Trophoblast cell (in vitro differentiated cells and primary cell): ENCODE data around the gene MGA.
A peak's percentile ranks its signal among the peaks of the same experiment; 100 is the strongest.

Source experiments
- DNase-seq, 2 donors: peaks; one replicate each; pipeline ENCODE4 v3.0.0-alpha.2; 2016
- H2AFZ ChIP-seq: 2 replicates; pipeline ENCODE4 v1.6.1; 2013; ENCODE audit warnings: low read length, moderate library complexity, mild to moderate bottlenecking; ENCODE audit not compliant: insufficient read depth, poor library complexity
- H2AK5ac ChIP-seq: 2 replicates; pipeline ENCODE4 v1.6.1; 2013; ENCODE audit warnings: mild to moderate bottlenecking, low read length
- H2BK120ac ChIP-seq: 2 replicates; pipeline ENCODE4 v1.6.1; 2013; ENCODE audit warnings: low read length, mild to moderate bottlenecking, moderate library complexity; ENCODE audit not compliant: insufficient read depth, poor library complexity
- H2BK12ac ChIP-seq: 2 replicates; pipeline ENCODE4 v1.6.1; 2013; ENCODE audit warnings: mild to moderate bottlenecking, low read length, moderate library complexity
- H2BK5ac ChIP-seq: 2 replicates; pipeline ENCODE4 v1.6.1; 2013; ENCODE audit warnings: low read length, low read depth, moderate library complexity, mild to moderate bottlenecking; ENCODE audit not compliant: poor library complexity
- H3K14ac ChIP-seq: 2 replicates; pipeline ENCODE4 v1.6.1; 2013; ENCODE audit warnings: mild to moderate bottlenecking, low read length
- H3K18ac ChIP-seq: 2 replicates; pipeline ENCODE4 v1.6.1; 2013; ENCODE audit warnings: mild to moderate bottlenecking, low read length
- H3K23ac ChIP-seq: 2 replicates; pipeline ENCODE4 v1.6.1; 2013; ENCODE audit warnings: low read length
- H3K27ac ChIP-seq: 2 replicates; pipeline ENCODE4 v1.5.1; 2013; ENCODE audit warnings: low read depth, mild to moderate bottlenecking, inconsistent platforms, low read length, moderate library complexity
- H3K27me3 ChIP-seq: 2 replicates; pipeline ENCODE4 v1.6.1; 2013; ENCODE audit warnings: inconsistent platforms, mild to moderate bottlenecking, low read length, moderate library complexity; ENCODE audit not compliant: insufficient read depth
- H3K36me3 ChIP-seq, 2 experiments: 1 replicate in 1 of 2; 2 replicates in 1 of 2; pipeline ENCODE4 v1.6.1; 2013; ENCODE audit warnings: low read length in 2 of 2, mild to moderate bottlenecking in 2 of 2, moderate library complexity in 1 of 2; ENCODE audit not compliant: insufficient read depth in 2 of 2, control insufficient read depth in 1 of 2
- H3K4ac ChIP-seq: 2 replicates; pipeline ENCODE4 v1.6.1; 2013; ENCODE audit warnings: low read depth, mild to moderate bottlenecking, low read length, moderate library complexity
- H3K4me1 ChIP-seq, 2 experiments: 1 replicate in 1 of 2; 2 replicates in 1 of 2; pipeline ENCODE4 v1.6.1; 2013; ENCODE audit warnings: low read length in 2 of 2, mild to moderate bottlenecking in 2 of 2, moderate library complexity in 1 of 2; ENCODE audit not compliant: insufficient read depth in 2 of 2, control insufficient read depth in 1 of 2
- H3K4me2 ChIP-seq: 2 replicates; pipeline ENCODE4 v1.6.1; 2013; ENCODE audit warnings: inconsistent platforms, mild to moderate bottlenecking, low read length, moderate library complexity
- H3K4me3 ChIP-seq: 2 replicates; pipeline ENCODE4 v1.5.1; 2013; ENCODE audit warnings: mild to moderate bottlenecking, low read depth, low read length, inconsistent platforms
- H3K79me1 ChIP-seq: one replicate; pipeline ENCODE4 v1.6.1; 2013; ENCODE audit warnings: low read length
- H3K79me2 ChIP-seq: 2 replicates; pipeline ENCODE4 v1.6.1; 2013; ENCODE audit warnings: low read length, mild to moderate bottlenecking; ENCODE audit not compliant: control insufficient read depth, insufficient read depth, poor library complexity
- H3K9ac ChIP-seq: 2 replicates; pipeline ENCODE4 v1.6.1; 2013; ENCODE audit warnings: mild to moderate bottlenecking, low read length
- H3K9me3 ChIP-seq: 2 replicates; pipeline ENCODE4 v1.6.1; 2013; ENCODE audit warnings: low read depth, mild to moderate bottlenecking, control low read depth, inconsistent platforms, low read length; ENCODE audit not compliant: insufficient read depth
- H4K12ac ChIP-seq: 2 replicates; pipeline ENCODE4 v1.6.1; 2013; ENCODE audit warnings: low read depth, mild to moderate bottlenecking, low read length, moderate library complexity
- H4K8ac ChIP-seq: 2 replicates; pipeline ENCODE4 v1.6.1; 2013; ENCODE audit warnings: low read depth, mild to moderate bottlenecking, low read length, moderate library complexity
- H4K91ac ChIP-seq: one replicate; pipeline ENCODE4 v1.6.1; 2013; ENCODE audit warnings: low read depth, mild to moderate bottlenecking, low read length, moderate library complexity
- WGBS: extraction: QIAGEN DNeasy Blood & Tissue Kit; methylation state at CpG from one replicate; pipeline ENCODE4 v1.1.7; 2013; ENCODE audit warnings: missing lambda C conversion rate; ENCODE audit not compliant: insufficient read length, insufficient coverage; ENCODE audit errors: extremely low coverage; 5-methylcytosine and 5-hydroxymethylcytosine counted together

MGA gene

GRCh38 chr15:41810651-41811431 is 150.6 kb downstream of the MGA start:
- Histone ChIP-seq H2BK5ac (no peak overlapping the region), H3K9ac (no peak overlapping the region), H2AFZ (no peak overlapping the region), H2BK120ac (no peak overlapping the region), H3K4me1 (peaks cover 6 to 13% of the 10 kb centered on the region in 2 experiments), H3K4me2 (no peak overlapping the region), H4K8ac (no peak overlapping the region), H3K18ac (no peak overlapping the region), H3K14ac (no peak overlapping the region), H3K4me3 (no peak overlapping the region), H3K79me1 (peaks cover 5% of the 10 kb centered on the region), H3K4ac (no peak overlapping the region), H3K27ac (no peak overlapping the region), H4K91ac (peak overlapping the region; percentile 50), H3K27me3 (no peaks in the 10 kb centered on the region), H3K36me3 (peaks cover 31 to 32% of the 10 kb centered on the region in 2 experiments), H3K79me2 (no peaks in the 10 kb centered on the region), H3K23ac (no peak overlapping the region), H4K12ac (no peak overlapping the region), H2BK12ac (no peak overlapping the region), H3K9me3 (no peaks in the 10 kb centered on the region), H2AK5ac (no peak overlapping the region)
- WGBS: no CpG with 5 or more reads among the region's 5 CpGs
- no peak for DNase-seq

- H4K12ac ChIP-seq: no peak overlapping the region
- peak overlapping the region; percentile 37 for H2BK12ac ChIP-seq
- peaks cover 35 to 36% of the 10 kb centered on the region in 2 experiments for H3K36me3 ChIP-seq
- H2BK5ac ChIP-seq: no peak overlapping the region
- H3K79me1 ChIP-seq: peaks cover 2% of the 10 kb centered on the region
- no peak overlapping the region for H3K9ac ChIP-seq
- H2AFZ ChIP-seq: no peak overlapping the region
- H2AK5ac ChIP-seq: no peak overlapping the region
- no peak overlapping the region for H3K23ac ChIP-seq
- no peak overlapping the region for H3K27ac ChIP-seq
- H3K4me1 ChIP-seq: peaks cover 2 to 5% of the 10 kb centered on the region in 2 experiments
- no peak overlapping the region for H3K4ac ChIP-seq
- H3K4me2 ChIP-seq: no peak overlapping the region
- no peaks in the 10 kb centered on the region for H3K79me2 ChIP-seq
- H3K27me3 ChIP-seq: no peaks in the 10 kb centered on the region
- H3K18ac ChIP-seq: no peak overlapping the region
- H3K4me3 ChIP-seq: no peak overlapping the region
- no peak overlapping the region for H4K8ac ChIP-seq
- WGBS: no CpG with 5 or more reads among the region's 18 CpGs
- no peaks in the 10 kb centered on the region for H3K9me3 ChIP-seq
- no peak overlapping the region for H2BK120ac ChIP-seq
- peak; percentile 80 to 93 for DNase-seq
- H4K91ac ChIP-seq: no peak overlapping the region
- no peak overlapping the region for H3K14ac ChIP-seq
These were observed 151.4 kb downstream of the MGA start for GRCh38 chr15:41811432-41812195.

- Histone ChIP-seq H2BK5ac (no peak overlapping the region), H4K91ac (no peak overlapping the region), H3K14ac (no peak overlapping the region), H3K4me2 (no peak overlapping the region), H3K4ac (no peak overlapping the region), H3K18ac (no peak overlapping the region), H3K4me1 (no peaks in the 10 kb centered on the region), H2AFZ (no peak overlapping the region), H3K27me3 (no peaks in the 10 kb centered on the region), H3K36me3 (peaks cover 48 to 49% of the 10 kb centered on the region in 2 experiments), H3K27ac (no peak overlapping the region), H4K12ac (no peak overlapping the region), H3K9ac (no peak overlapping the region), H3K9me3 (no peaks in the 10 kb centered on the region), H3K4me3 (no peak overlapping the region), H2BK120ac (no peak overlapping the region), H3K79me2 (no peaks in the 10 kb centered on the region), H3K79me1 (no peaks in the 10 kb centered on the region), H3K23ac (no peak overlapping the region), H2BK12ac (no peak overlapping the region), H2AK5ac (no peak overlapping the region), H4K8ac (no peak overlapping the region)
- DNase-seq: no peak
- no CpG with 5 or more reads among the region's 11 CpGs for WGBS
These were observed 152.7 kb downstream of the MGA start for GRCh38 chr15:41812820-41813375.

- peaks cover 53 to 54% of the 10 kb centered on the region in 2 experiments for H3K36me3 ChIP-seq
- H3K4me1 ChIP-seq: no peaks in the 10 kb centered on the region
- H3K9ac ChIP-seq: no peak overlapping the region
- no peak overlapping the region for H4K91ac ChIP-seq
- no CpG with 5 or more reads among the region's 8 CpGs for WGBS
- no peak for DNase-seq
- H3K23ac ChIP-seq: no peak overlapping the region
- H4K12ac ChIP-seq: no peak overlapping the region
- no peak overlapping the region for H3K14ac ChIP-seq
- H2BK5ac ChIP-seq: no peak overlapping the region
- no peak overlapping the region for H3K4me2 ChIP-seq
- H3K27me3 ChIP-seq: no peaks in the 10 kb centered on the region
- no peaks in the 10 kb centered on the region for H3K79me1 ChIP-seq
- no peak overlapping the region for H3K4me3 ChIP-seq
- no peak overlapping the region for H3K4ac ChIP-seq
- no peaks in the 10 kb centered on the region for H3K9me3 ChIP-seq
- no peak overlapping the region for H3K27ac ChIP-seq
- no peak overlapping the region for H2AFZ ChIP-seq
- H3K79me2 ChIP-seq: no peaks in the 10 kb centered on the region
- H2AK5ac ChIP-seq: no peak overlapping the region
- H4K8ac ChIP-seq: no peak overlapping the region
- no peak overlapping the region for H2BK120ac ChIP-seq
- no peak overlapping the region for H3K18ac ChIP-seq
- H2BK12ac ChIP-seq: no peak overlapping the region
These were observed 153.2 kb downstream of the MGA start for GRCh38 chr15:41813426-41813825.
